ENCODE results near the gene RAD51B.
"Not testable (repeated sequence)": the region's sequence is repeated elsewhere in the genome, so short reads cannot be mapped to it uniquely, and the experiment has no call there.

RAD51B gene

DNA sequence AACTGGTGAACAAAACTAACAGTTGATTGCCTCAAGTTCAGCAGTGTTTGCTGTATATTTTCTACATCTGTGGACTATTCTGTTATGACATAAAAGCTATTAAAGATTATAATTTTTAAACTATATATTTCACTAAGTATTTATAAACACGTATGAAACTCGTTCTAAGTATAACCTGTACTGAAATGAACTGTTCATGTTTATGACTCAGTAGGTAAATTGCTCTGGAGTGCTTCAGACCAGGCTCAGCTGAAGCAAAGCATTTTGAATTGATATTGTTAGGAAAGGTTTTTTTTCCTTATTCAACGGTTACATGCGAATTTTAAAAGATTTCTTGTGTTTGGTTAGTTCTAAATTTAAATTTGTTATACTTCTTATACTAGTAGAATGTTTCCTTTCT is 151.3 kb downstream of the RAD51B start:
- no peak for DNase-seq (ENCODE audit: extremely low spot score, insufficient read length, low read depth)
- no peak for FAIRE-seq

DNA sequence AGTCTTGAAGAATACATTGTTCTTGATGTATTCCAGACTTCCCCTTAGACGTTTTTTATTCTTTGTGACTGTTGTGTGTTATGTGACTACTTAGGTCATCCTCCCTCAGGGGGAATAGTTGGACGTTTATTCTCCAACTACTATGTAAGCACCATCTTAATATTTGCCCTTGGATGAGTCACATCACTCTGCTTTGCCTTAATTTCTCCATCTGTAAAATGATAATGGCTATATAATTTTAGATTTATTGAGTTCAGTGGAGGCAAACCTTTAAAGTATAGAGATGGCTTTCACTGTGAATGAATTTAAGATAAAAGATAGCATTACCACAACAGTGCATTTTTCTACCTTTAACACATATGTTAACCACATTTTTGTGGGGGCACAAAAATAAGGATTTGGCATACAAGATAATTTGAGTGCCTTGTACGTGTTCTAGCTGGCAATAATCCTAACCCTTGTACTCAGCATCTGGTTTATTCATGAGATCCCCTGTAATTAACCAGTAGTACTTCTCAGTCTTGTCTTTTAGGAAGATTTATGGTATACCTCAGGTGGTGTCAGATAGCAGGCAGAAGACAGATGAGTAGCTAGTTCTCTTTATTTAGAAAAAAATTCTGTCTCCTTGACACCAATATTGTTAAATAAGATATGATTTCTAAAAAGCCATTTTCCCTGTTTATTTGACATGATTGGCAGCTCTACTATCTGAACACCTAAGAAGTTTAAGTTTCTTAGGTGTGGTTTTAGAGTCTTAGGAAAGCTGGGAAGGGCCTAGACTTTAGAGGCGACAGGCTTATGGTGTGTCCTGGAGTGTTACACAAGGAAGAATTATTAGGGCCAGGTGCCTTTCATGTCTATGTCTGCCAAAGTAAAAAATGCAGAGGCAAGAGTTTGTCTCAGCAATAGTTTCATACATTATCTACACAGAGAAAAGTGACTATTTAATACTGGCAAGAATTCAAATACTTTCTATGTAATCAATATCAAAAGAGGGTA is 152.3 kb downstream of the RAD51B start:
- FAIRE-seq (no peak), DNase-seq (ENCODE audit: extremely low spot score, insufficient read length, low read depth) (no peak)

DNA sequence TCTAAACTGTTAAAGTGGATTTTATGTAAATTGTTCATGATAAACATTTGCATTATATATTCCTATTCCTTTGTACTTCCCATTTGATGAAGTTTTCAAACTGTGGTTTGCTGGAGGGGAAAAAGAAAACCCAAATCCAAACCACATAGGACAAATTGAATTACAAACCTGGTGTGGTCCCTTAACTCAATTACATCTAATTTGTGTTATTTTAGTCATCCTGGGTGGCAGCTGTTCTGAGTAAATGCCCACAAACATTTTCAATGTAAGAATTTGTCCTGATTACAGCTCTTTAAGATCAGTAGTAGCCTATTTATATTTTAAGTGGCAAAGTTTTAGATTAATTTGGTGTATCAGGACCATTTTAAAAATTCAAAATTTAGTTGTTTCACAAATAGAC is 153.9 kb downstream of the RAD51B start:
- DNase-seq (ENCODE audit: extremely low spot score, insufficient read length, low read depth) (no peak), FAIRE-seq (no peak)

DNA sequence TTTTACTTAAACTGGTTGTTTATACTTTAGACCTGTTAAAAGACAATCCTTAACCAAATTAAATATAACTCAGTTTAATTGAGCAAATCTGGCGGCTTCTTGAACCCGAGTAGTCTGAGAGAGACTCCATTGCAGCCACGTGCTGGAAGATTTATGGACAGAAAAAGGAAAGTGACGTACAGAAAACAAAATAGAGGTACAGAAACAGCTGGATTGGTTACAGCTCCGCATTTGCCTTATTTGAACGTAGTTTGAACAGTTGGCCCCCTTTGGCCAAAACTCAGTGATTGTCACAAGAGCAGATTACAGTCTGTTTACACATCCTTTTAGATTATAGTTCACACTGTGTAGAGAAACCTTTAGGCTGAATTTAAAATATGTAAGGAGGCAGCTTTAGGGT is 155.9 kb downstream of the RAD51B start:
- FAIRE-seq: no peak
- no peak for DNase-seq (ENCODE audit: extremely low spot score, insufficient read length, low read depth)

DNA sequence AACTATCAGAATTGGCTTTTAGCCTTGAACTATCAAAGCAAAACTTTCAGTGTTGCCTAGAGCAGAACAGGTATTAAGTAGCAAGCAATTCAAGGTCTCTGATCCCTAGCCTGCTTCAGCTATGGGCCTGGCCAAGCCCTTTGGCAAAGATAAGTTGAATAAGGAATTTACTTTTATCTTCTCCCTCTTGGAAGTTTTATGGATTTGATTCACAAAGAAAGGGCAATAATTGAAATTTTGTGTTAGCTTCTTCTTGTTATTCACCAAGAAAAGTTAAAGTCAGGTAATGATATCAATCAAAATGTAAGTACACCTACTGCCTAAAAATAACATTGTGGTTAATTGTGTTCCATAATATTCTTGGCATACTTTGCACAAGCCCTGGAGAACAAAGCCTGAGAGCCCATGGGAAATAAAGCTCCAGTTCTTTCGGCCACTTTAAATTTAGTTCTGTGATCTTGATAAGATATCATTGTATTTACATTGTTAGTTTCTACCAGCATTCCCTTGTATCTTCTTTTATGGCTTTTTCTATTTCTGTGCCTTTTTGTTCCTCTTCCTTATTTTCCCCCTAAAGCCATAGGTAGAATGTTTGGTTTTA is 158.0 kb downstream of the RAD51B start:
- FAIRE-seq (no peak), DNase-seq (ENCODE audit: extremely low spot score, insufficient read length, low read depth) (no peak)

DNA sequence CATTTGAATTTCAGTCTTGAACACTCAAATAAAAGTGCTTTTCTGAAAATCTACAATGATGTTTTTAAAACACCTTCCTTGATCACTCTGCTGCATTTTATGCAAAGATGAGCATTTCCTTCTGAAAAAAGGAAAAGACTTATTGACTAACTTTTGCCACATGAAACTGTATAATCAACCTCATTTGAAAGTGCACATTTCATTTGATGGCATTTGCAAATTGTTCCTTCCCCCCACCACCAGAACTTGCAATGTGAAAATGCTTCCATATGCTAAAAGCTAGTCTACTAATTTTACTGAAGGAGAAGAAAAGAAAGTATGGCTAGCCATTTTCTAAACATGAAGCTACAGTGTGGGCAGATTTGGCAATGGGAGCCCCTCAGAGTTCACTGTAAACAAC is 159.2 kb downstream of the RAD51B start:
- no peak for DNase-seq (ENCODE audit: extremely low spot score, insufficient read length, low read depth)
- FAIRE-seq: no peak

DNA sequence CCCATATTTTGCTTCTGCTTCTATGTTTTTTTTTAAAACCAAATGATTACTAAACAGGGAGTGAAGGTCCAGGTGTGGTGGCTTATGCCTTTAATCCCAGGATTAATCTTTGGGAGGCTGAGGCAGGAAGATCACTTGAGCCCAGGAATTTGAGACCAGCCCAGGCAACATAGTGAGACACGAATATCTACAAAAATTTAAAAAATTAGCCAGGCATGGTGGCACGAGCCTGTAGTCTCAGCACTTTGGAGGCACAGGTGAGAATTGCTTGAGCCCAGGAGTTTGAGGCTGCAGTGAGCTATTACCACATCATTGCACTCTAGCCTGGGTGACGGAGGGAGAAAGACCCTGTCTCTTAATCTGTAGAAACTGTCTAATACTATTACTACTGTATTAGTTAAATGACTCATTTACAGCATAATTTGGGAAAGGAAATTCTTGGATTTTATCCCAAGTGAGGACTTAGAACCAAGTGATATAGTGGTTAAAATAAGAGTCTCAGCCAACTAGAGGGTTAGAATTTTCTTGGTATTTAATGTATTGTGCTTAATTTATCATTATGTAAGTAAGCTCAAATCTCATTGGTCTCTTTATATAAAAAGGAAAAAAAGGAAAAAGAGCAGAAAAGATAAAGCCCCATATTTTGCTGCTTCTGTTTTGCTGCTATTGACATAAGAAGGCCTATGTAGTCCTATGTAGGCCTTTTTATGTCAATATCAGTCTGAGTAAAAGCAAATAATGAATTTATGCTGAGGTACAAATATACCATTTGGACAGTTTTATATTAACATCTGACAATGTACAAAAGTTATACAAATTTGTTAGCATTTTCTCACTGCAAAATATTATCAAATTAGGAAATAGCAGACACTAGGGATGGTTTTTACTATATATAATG is 163.4 kb downstream of the RAD51B start:
- FAIRE-seq: no peak
- DNase-seq (ENCODE audit: extremely low spot score, insufficient read length, low read depth): no peak

DNA sequence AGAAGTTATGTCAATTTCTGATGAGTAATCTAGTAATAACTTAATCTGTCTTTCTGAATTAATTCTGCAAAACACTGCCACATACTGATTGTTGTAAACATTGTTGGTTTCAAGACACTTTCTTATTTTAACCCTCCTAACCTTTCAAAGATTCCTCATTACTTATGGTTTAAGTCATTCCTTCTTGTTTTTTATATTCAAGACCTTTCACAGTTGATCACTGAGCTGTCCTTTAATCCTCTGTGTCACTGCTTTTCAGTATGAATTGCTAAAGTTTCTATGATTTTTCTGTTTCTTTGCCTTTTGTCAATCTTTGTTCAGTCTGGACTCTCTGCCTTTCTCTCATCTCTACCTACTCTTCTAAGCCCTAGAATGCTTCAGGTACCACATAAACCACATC is 164.7 kb downstream of the RAD51B start:
- no peak for DNase-seq (ENCODE audit: extremely low spot score, insufficient read length, low read depth)
- FAIRE-seq: no peak

DNA sequence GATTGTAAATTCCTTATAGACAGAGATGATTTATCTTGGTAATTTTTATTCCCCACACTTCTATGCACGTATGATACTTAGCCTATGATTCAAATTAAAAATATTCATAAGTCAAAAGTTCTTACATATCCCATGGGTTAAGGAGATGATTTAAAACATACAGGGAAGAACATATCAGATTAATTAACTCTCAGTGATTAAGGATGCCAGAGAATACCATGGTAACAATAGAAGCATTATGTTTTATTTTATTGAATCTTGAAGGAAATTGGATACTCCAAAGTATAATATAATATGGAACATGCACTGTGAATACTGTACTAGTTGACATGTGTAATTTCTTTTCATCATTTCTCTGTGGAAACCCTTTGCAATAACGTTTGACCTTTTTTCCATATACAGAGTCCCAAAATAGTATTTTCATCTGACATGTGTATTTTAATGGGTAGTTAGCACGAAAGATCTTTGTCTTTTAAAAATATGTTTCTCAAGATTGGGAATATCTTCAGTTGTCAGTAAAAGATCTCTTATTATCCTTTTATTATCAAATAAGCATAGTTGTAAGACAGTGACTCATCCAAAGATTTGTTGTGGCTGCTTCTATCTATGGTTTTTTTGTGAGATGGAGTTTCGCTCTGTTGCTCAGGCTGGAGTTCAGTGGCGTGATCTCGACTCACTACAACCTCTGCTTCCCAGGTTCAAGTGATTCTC is 166.7 kb downstream of the RAD51B start:
- no peak for FAIRE-seq

DNA sequence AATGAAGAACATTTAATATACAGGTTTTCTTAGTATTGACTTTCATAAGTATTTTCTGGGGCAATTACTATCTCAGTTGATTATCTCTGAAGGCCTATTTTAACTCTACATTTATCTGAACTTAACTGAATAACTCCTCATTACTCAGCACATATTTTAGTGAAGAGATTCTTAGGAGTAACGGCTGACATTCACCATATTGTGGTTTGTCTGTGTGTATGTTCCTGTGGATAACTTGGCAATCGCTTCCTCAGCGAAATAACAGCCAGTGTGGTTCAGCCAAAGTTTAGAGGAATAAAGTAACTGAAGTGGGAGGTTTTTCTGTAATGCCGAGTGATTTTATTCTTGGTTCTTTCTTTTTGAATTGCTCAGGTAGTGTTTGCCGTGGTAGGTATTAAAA is 168.0 kb downstream of the RAD51B start:
- DNase-seq (ENCODE audit: extremely low spot score, insufficient read length, low read depth): no peak
- FAIRE-seq: no peak

More for the DNA sequence above, 166.7 kb downstream of the RAD51B start:
- no peak for DNase-seq (ENCODE audit: extremely low spot score, insufficient read length, low read depth)

DNA sequence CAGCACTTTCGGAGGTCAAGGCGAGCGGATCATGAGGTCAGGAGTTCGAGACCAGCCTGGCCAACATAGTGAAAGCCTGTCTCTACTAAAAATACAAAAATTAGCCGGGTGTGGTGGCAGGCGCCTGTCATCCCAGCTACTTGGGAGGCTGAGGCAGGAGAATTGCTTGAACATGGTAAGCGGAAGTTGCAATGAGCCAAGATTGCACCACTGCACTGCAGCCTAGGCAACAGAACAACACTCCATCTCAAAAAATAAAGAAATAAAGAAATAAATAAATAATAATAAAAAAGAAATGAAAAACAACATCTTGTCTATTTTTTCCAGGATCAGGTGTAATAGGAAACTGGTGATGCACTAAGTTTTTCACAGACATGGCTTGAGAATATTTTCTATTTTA is 168.6 kb downstream of the RAD51B start:
- not testable (repeated sequence) for DNase-seq (ENCODE audit: extremely low spot score, insufficient read length, low read depth); FAIRE-seq

DNA sequence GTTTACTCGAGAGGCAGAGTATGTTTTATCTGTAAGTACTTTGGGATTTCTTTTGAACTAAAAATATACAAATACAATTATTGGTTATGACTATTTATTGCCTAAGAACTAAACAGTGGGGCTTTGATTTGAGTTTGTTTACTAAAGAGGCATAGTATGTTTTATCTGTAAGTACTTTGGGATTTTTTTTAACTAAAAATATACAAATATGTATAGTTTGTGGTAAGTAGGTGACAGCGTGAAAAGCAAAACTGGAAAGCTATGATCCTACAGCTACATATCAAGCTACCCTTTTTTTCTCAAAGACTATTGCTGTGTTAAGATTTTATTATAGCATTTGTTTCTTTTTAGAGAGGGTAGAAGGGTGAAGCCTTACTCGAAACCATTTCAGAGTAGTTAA is 171.0 kb downstream of the RAD51B start:
- no peak for DNase-seq (ENCODE audit: extremely low spot score, insufficient read length, low read depth)
- no peak for FAIRE-seq

DNA sequence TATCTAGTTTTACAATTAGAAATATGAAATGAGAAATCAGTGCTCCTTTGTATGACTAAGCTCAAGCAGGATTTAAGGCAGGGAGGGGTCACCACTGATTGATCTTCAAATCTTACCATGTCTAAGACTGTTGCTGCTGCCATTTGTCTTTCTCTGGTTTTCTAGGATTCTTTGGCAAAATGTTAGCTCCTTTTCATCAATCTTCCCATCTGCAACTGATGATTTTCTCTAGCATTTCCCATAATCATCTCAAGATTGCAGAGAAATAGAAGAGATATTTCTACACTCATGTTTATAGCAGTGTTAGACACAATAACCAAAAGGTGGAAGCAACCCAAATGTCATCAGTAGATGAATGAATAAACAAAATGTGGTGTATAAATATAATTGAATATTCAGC is 175.0 kb downstream of the RAD51B start:
- DNase-seq (ENCODE audit: extremely low spot score, insufficient read length, low read depth) (no peak), FAIRE-seq (no peak)

DNA sequence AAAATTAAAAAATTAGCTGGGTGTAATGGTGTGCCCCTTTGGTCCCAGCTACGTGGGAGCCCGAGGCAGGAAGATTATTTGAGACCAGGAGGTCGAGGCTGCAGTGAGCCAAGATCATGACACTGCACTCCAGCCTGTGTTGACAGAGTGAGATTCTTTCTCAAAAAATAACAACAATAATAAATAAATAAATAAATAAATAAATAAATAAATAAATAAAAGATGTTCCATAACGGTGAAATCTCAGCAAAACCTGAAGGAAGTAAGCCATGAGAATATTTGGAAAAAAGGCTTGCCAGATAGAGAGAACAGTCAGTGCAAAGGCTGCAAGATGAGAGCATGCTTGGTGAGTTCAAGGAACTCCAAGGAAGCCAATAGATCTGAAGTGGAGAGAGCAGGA is 176.7 kb downstream of the RAD51B start:
- FAIRE-seq (no peak), DNase-seq (ENCODE audit: extremely low spot score, insufficient read length, low read depth) (no peak)

DNA sequence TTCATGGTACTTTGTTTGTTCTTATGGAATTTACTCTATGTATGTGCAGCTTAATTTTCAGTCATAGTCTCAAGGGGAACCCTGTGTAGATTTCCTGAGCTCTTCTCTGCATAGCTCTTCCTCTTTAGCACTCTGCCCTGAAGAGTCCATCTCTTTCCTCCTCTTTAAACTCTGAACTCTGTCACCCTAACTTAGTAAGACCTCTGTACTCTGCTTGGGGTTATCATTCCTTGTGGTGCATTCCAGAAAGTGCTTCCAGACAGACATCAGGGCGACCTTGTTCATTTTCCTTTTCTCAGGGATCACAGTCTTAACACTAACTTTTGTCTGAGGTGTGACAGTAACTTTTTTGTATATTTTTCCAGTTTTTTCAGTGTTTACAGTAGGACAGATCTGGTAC is 179.3 kb downstream of the RAD51B start:
- no peak for FAIRE-seq
- no peak for DNase-seq (ENCODE audit: extremely low spot score, insufficient read length, low read depth)

DNA sequence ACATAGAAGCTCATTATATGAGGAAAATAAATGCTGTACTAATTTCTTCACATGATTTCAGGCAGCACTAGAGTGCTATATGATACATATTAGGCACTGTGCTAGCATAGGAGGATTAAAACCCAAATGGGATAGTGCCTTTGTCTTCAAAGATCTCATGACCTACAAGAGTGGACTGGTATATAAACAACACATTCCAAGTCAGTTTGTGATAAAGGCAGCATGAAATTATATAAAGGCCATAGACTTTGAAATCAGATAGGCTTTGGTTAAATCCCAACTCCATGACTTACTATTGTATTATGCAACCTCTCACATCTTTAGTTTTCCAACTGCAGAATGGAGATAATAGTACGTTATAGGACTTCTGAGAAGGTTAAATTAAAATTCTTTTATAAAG is 179.7 kb downstream of the RAD51B start:
- no peak for DNase-seq (ENCODE audit: extremely low spot score, insufficient read length, low read depth)
- no peak for FAIRE-seq

DNA sequence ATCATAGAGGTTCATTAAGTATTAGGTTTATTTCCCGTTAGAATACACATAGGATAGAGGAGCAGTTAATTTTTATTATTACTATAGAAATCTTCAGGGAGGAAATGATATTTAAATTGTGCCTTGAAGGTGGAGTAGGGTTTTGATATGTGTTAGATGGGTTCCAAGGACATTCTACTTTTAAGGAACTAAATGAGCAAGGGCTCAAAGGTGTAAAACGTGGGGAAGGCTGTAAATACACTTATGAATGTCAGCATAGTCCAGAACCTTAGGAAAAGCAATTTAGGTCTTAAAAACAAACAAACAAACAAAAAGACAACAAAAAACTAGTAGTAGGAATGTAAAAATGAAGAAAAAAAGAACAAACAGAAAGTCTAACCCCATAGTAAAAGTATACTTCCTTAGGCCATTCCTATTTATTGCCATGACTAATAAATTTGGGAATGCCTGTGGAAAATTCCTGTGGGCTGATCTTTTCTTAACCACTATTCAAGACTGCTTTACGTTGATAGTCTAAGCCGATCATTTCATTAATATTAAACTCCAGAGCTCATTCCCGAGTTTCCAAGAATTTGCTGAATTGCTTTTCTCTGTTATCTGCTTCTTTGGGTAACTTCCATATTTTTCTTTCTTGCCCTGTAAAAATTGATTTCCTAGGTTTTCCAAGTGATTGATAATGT is 180.3 kb downstream of the RAD51B start:
- FAIRE-seq (no peak), DNase-seq (ENCODE audit: extremely low spot score, insufficient read length, low read depth) (no peak)

DNA sequence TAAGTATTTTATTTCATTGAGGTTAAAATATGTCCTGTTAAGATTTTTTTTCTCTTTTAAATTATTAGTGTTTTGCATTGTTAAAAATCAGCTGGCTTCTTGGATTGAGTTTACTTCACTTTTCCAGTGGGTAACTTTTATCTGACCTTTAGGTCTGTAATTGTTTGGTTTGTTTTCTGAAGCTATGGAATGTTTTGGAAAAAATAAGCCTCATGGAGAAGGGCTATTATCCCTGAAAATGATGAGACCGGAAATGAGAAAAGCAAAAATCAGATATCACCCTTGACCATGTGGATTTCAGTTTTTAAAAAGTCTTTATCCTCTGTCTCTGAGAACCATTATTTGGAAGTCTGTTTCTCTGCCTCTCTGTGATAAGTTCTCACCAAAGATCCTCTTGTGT is 180.9 kb downstream of the RAD51B start:
- FAIRE-seq (no peak), DNase-seq (ENCODE audit: extremely low spot score, insufficient read length, low read depth) (no peak)

DNA sequence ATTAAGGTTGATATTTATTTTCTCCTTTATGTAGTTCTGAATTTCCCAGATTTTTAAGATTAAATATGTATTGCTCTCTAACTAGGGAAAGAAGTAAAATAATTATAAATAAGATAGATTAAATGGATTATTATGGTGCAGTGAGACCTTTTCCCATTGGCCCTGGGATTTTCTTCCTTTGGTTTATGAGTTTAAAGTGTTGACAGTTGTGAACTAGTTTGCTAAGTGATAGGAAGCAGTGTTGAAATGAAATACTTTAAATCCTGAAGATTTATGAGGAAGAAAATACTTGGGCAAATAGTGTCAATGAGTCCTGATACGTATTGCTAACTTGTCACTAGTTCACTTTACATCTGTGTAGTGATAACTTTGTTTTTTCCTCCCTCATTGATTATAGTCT is 188.9 kb downstream of the RAD51B start:
- FAIRE-seq: no peak
- no peak for DNase-seq (ENCODE audit: extremely low spot score, insufficient read length, low read depth)

Data from GM18507 (cell line).